OCI-LY7 (cell line): ENCODE data around the gene CHRNG.

Experiments
- EZH2phosphoT487 ChIP-seq: fragments of 200-600 bp; sonication (generic); IDR thresholded peaks from 2 replicates; pipeline ENCODE4 v1.6.1; 2018; ENCODE audit warnings: low read depth, borderline replicate concordance, mild to moderate bottlenecking, mixed run types, antibody characterized with exemption, low read length, moderate library complexity, mixed read lengths
- TF ChIP-seq, protein P1 (sequence below): fragments of 200-600 bp; sonication (generic); conservative IDR thresholded peaks from 2 replicates; pipeline ENCODE4 v1.5.1; 2014; ENCODE audit warnings: mild to moderate bottlenecking, antibody characterized with exemption, low read length, moderate library complexity, mixed read lengths

DNA sequence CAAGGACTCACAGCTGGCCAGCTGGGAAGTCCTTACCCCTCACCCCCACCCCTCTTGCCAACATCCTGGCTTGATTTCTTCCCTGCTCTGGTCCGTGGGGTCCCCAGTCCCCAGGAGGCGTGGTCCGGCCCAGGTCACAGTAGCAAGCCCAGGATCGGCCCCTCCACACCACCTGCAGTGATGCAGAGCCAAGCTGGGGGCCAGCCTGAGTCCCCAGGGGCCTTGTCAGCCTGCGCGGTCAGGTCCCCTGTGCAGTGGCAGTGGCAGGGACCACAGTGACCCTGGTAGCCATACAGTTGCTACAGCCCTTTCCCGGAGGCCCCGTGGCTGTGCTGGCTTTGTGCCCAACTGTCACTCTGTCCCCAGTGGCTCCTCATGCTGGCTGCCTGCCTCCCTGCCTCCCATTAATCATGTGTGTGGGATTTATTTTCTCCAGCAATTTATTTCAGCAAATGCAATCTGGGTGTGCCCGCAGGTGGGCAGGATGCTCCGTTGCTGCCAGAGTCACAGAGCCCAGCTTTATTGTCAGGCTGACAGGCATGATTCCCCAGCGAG is 28.1 kb upstream of the CHRNG start:
- TF ChIP-seq, protein P1, sequence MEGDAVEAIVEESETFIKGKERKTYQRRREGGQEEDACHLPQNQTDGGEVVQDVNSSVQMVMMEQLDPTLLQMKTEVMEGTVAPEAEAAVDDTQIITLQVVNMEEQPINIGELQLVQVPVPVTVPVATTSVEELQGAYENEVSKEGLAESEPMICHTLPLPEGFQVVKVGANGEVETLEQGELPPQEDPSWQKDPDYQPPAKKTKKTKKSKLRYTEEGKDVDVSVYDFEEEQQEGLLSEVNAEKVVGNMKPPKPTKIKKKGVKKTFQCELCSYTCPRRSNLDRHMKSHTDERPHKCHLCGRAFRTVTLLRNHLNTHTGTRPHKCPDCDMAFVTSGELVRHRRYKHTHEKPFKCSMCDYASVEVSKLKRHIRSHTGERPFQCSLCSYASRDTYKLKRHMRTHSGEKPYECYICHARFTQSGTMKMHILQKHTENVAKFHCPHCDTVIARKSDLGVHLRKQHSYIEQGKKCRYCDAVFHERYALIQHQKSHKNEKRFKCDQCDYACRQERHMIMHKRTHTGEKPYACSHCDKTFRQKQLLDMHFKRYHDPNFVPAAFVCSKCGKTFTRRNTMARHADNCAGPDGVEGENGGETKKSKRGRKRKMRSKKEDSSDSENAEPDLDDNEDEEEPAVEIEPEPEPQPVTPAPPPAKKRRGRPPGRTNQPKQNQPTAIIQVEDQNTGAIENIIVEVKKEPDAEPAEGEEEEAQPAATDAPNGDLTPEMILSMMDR, result no peak
- TF ChIP-seq EZH2phosphoT487, result no peak
